GM21737 (cell line): ENCODE measurements around the gene CD226.
A peak's percentile ranks its signal among the peaks of the same experiment; 100 is the strongest.
"Not testable (repeated sequence)": the region's sequence is repeated elsewhere in the genome, so short reads cannot be mapped to it uniquely, and the experiment has no call there.

ENCODE experiments used
- ATAC-seq: cut with Tn5 transposase; IDR thresholded peaks from one replicate; pipeline ENCODE4 v1.9.1; 2021; ENCODE audit warnings: mild to moderate bottlenecking, moderate library complexity; ENCODE audit not compliant: unreplicated experiment

CD226 gene

GRCh38 chr18:69956665-69957620, 9.3 kb upstream of the CD226 start:
- ATAC-seq, result no peak

- no peak for ATAC-seq
These were observed 8.4 kb upstream of the CD226 start for GRCh38 chr18:69956057-69956456.

- no peak for ATAC-seq
These were observed 7.2 kb upstream of the CD226 start for GRCh38 chr18:69954719-69955480.

- ATAC-seq, result no peak
These were observed 5.5 kb upstream of the CD226 start for GRCh38 chr18:69953191-69953590.

- no peak for ATAC-seq
These were observed 3.5 kb upstream of the CD226 start for GRCh38 chr18:69951182-69951581.

GRCh38 chr18:69949538-69949936, 1.9 kb upstream of the CD226 start:
- ATAC-seq, result no peak

GRCh38 chr18:69948919-69949537, 1.4 kb upstream of the CD226 start:
- peak; percentile 91 for ATAC-seq

- ATAC-seq, result no peak
These were observed 583 bp upstream of the CD226 start for GRCh38 chr18:69948256-69948655.

GRCh38 chr18:69946608-69947155, 991 bp downstream of the CD226 start:
- no peak for ATAC-seq

GRCh38 chr18:69945220-69946114, 2.2 kb downstream of the CD226 start:
- no peak for ATAC-seq

- no peak for ATAC-seq
These were observed 3.2 kb downstream of the CD226 start for GRCh38 chr18:69944436-69944835.

GRCh38 chr18:69943021-69943420, 4.7 kb downstream of the CD226 start:
- no peak for ATAC-seq

GRCh38 chr18:69941183-69941582, 6.5 kb downstream of the CD226 start:
- no peak for ATAC-seq

GRCh38 chr18:69939812-69940211, 7.9 kb downstream of the CD226 start:
- not testable (repeated sequence) for ATAC-seq

GRCh38 chr18:69936191-69936558, 11.5 kb downstream of the CD226 start:
- ATAC-seq, result peak; percentile 38

- ATAC-seq, result peak; percentile 88
These were observed 12.1 kb downstream of the CD226 start for GRCh38 chr18:69935319-69936190.

- ATAC-seq, result no peak
These were observed 12.9 kb downstream of the CD226 start for GRCh38 chr18:69934601-69935265.

GRCh38 chr18:69929041-69929774, 18.5 kb downstream of the CD226 start:
- no peak for ATAC-seq
